Measurements from ENCODE around the gene DLG2.

DLG2 gene

DNA sequence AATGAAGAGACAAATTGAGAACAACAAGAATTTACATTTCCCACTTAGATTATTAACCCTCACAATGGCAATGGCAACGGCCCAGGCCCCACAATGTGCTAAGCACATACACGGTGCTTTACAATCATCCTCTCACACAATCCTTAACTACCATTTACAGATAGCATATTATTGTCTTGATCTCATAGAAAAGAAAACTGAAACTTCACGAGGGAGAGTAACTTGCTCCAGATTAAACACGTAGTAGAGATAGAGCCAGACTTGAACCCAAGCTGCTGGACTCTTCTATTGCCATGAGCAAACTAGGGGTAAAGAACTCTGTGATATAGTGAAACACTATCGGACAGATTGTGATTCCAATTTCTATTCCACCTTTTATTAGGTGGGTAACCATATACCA is 665.1 kb downstream of the DLG2 start:
- DNase-seq, result no peak

- DNase-seq, result no peak
Measured at GRCh38 chr11:84958295-84958694, 668.8 kb downstream of the DLG2 start.

GRCh38 chr11:84950569-84951270 is 676.4 kb downstream of the DLG2 start:
- no peak for DNase-seq

DNA sequence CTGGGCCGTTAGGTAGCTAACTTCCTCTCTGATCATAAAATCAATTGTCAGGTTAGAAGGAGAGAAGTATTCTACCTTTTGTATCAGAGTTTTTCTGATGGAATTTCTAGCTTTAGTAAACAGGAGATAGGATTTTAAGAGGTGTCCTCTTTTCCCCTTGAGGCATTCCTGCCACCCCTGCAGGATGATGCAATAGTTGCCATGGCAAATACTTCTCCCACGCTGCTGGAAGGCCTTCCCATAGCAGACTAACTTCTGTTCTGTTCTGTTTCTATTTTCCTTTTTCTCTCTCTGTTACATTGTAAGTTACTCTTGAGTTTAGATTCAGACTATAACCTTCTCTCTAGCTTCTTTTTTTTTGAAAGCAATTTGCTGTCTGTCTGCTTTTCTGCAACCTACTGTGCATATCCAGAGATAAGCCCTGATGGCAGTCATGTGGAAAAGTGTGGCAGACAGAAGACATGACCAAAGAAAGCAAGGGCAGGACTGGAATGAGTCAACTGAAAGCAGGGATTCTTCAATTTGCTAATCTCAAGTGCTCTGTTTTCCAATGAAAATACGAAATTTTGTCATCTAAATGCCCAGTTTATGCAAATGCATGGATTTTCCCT is 679.1 kb downstream of the DLG2 start:
- DNase-seq, result no peak

DNA sequence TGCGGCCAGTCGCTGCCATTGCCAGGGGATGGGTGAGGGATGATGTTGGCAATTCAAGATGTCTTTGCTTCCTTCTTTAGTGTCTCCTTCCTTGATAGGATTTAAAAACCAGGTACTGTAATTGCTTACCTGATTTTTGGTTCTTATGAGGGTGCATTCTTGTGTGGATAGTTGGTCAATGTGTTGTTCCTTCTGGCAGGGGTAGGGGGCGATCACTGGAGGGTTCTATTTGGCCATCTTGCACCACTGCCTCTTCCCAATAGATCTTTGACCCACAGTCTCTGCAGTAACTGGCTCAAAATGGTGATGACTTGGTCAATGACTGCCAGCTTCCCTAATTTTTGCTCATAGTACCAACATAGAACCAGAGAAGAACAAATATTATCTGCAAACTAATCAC is 680.1 kb downstream of the DLG2 start:
- DNase-seq, result no peak

DNA sequence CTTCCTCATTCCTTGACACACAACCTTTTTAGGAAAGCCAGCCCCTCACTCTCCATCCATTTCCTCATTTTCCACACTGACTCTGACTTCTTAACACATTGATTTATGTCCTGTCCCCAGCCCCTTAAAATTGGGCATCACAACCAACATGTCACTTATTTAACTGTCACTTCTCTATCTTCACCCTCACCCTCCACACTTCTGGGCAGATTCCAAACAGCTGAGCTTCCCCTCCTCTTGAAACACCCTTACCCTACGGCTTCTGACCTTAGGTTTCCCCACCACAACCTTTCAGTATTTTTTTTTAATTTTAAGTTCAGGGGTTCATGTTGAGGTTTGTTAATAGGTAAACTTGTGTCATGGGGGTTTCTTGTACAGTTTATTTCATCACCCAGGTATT is 696.3 kb downstream of the DLG2 start:
- DNase-seq, result no peak

- DNase-seq, result no peak
Measured at GRCh38 chr11:84929738-84930137, 697.4 kb downstream of the DLG2 start.

DNA sequence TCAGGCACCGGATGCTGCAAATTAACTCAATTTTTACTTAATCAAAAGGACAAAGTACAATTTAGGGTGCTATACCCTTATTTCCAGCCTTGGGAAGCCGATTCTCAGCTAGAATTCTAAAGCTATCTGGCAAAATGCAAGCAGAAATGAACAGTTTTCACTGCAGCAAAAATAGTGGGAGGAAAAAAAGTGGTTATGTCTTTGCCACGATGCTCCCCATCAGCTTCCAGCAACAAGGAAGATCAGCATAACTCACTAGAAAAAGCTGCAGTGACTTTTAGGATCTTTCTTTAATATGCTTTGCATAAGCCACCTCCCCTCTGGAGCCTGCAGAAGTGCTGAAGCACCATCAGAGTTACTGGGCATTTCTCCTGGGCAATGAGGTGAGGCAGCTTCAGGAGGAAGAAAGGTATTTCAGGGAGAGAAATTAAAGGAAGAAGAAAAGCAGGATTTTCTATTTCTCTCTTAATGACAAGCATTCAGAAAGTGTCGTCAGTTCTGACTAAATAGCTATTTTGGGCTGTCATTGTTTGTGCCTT is 702.9 kb downstream of the DLG2 start:
- DNase-seq, result no peak

GRCh38 chr11:84923489-84923888 is 703.7 kb downstream of the DLG2 start:
- DNase-seq, result no peak

- no peak for DNase-seq
Measured at GRCh38 chr11:84922836-84923235, 704.3 kb downstream of the DLG2 start.

DNA sequence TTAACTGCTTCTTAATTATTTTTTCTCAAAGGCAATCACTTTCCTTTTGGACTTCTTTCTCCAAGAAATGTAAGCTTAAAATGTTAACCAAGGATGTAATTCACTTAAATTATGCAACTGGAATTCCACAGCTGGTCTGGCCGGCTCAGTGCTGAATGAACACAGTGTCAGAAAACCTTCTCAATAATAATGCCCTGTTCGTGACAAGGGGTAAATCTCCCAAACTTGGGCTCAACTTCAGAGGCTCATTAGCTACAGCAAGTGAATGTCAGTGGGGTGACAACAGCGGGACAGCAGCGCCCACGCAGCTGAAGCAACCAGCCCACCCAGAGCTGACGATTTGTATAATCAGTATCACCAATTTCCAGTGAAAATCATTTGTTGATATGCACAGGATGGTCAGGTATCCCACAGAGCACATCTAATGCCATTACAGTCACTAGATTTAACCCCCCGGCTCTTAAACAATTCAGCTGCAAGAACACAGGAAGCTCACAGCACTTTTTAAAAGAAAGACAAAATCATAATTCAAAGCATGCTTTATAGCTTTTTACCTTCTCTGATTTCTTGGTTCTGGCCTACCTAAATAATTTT is 704.8 kb downstream of the DLG2 start:
- no peak for DNase-seq

DNA sequence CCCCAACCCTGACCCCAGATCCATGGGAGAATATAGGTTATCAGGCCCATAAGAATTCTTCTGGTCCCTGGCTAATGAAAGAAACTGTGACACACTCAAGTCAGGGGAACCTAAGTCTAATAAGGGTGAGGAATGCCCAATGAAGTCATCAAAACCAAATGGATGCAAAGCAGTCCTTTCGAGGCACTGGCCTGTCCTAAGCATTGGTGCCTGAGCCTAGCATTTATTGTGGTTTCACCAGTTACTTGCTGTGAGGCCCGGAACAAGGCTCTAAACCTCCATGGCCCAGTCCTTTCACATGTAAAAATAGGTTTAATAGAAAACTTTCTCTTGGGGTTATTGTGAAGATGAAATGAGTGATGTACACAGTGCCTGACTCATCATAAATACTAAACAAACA is 712.6 kb downstream of the DLG2 start:
- DNase-seq, result no peak

- no peak for DNase-seq
Measured at GRCh38 chr11:84909740-84910139, 717.4 kb downstream of the DLG2 start.

DNA sequence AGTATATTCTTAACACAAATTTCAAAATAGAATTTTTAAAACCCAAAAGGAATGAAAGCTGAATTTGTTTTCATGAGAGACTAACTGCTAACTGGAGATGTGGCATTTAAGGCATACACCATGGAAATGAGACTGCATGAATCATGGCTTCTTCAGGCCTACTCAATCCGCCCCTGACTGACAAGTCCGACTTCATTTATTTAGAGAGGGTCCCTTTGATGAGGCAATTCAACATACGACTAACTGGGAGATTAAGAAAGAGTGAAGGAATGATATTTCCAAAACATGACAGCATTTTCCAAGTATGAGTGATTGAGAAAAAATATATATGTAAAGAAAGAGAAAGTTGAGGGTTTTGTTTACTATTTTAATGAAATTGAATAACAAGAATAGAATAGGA is 720.1 kb downstream of the DLG2 start:
- no peak for DNase-seq

GRCh38 chr11:84905411-84905810 is 721.7 kb downstream of the DLG2 start:
- no peak for DNase-seq

DNA sequence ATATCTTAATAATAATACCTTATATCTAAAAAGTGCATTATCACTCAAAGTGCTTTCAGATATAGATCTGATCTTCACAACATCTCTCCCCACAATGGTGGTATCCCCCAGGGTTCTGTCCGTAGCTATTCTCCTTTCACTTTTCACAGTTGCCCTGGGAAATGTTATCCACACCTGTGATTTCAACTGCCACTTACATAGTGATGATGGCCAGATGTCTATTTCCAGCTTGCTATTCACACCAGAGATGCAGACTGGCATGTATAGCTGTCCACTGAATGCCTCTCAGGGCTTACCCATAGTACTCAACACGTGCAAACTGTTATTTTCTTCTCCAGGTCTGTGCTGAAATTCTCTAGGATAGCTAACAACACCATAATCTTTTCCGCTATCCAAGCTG is 724.7 kb downstream of the DLG2 start:
- no peak for DNase-seq

- no peak for DNase-seq
Measured at GRCh38 chr11:84901991-84902390, 725.2 kb downstream of the DLG2 start.

GRCh38 chr11:84899740-84900139 is 727.4 kb downstream of the DLG2 start:
- no peak for DNase-seq

DNA sequence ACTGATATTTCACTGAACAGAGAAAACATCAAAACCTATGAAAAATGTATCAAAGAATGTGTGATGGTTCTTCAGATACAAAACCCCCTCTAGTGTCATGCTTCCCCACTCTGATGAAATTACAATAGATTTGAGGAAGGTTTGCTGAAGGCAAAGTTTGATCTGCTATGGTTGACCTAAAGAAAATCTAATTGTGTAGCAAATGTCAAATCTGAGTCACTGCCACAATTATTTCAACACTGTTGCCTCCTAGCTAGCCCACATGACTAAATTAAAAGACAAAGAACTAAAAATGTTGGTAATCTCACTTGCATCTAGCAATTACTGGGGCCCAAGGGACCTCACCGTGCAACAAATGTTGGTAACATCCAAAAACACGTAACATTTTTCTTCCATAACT is 728.0 kb downstream of the DLG2 start:
- DNase-seq, result no peak

GRCh38 chr11:84894666-84895065 is 732.5 kb downstream of the DLG2 start:
- DNase-seq, result no peak

- DNase-seq, result no peak
Measured at GRCh38 chr11:84890676-84891075, 736.5 kb downstream of the DLG2 start.

- no peak for DNase-seq
Measured at GRCh38 chr11:84889556-84889955, 737.6 kb downstream of the DLG2 start.

DNA sequence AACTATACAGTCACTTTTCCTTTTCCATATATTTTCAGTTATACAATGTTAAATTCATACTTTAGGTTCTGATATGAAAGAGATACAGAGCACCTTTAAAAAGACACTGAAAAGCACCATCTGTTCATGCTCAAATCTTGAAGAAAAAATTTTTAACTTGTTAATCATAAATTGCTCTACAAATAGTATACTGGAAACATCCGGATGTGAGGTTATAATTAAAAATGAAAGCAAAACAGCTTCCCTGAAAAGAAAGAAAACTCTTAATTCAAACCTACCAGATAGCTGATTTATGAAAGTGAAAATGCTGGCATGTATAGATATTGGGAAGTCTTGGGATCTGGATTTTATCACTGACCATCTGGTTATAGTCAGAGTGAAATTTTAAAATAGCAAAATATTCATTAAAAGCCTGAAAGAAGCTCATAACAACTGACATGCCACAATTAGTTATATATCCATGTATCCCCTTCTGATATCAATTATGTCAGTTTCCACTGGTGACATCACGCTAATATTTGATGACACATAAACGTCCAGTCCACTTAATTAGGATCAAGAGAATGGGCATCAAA is 740.0 kb downstream of the DLG2 start:
- DNase-seq, result no peak

DNA sequence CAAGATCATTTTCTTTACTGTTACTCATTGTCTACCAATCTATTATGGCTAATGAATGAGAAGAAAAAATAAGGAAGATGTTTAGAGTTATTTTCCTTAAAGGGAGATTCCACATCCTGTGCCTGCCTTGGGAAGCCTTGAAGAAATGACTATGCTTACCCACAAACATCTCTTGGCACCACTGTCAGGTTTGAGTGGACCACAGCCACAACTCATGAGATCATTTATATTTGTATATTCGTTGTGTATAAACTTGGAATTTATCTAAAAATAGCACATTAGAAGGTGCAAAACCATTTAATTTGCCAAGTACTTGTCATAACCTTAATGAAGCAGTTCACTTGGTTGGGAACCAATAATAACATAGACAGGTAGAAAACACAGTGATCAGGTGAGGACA is 740.8 kb downstream of the DLG2 start:
- no peak for DNase-seq

Measured in NCI-H2107 (cell line).